ENCODE results near the gene SBF1.

DNA sequence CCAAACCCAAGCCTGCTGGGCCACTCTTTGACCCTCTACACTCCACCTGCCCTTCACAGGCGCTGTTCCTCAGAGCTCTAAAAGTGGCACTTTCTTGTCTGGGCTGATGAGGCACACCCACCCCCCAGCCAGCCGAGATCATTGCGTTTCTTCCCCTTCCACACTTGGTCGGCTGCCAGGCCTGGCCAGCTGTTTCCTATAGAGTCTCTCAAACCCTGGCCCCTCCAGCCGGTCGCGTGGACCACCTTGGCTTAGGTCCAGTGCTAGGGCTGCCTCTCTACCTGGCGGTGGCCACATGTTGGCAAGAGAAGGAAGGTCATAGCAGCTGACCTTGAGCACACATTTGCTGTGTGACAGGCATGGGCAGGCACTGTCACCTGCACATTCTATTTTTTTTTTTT lies 71.1 kb downstream of the SBF1 start:
- TF ChIP-seq ZNF274 (IDR thresholded peaks at IDR 0.05; ENCODE audit: low read depth, low read length) (no peak), SUZ12 (IDR thresholded peaks at IDR 0.05; ENCODE audit: extremely low read depth, insufficient read depth, insufficient read length) (no peak), YY1 (IDR thresholded peaks at IDR 0.05; ENCODE audit: insufficient read depth, insufficient read length) (no peak)
